K562 (cell line): Measurements from ENCODE around the gene MXD3. TPM values are rescaled to one million over a fixed set of nuclear protein-coding genes. Genes with fewer than 3 reads are reported as not detected.

Source experiments
- ARID2 ChIP-seq: fragments of 450-650 bp; IDR thresholded peaks from 2 replicates; pipeline ENCODE4 v1.6.1; 2017; ENCODE audit warnings: antibody characterized with exemption, mild to moderate bottlenecking
- FOS ChIP-seq: IDR thresholded peaks from 3 replicates; pipeline ENCODE4 v1.6.1; 2011; ENCODE audit not compliant: insufficient read length; ENCODE audit errors: extremely low read depth
- KAT7 ChIP-seq: sonication (generic); formaldehyde crosslinking; IDR thresholded peaks from 2 replicates; pipeline ENCODE4 v1.8.0; 2022; ENCODE audit warnings: missing genetic modification reagents, mild to moderate bottlenecking, borderline replicate concordance
- MAFG ChIP-seq: fragments of 450-650 bp; conservative IDR thresholded peaks from 2 replicates; pipeline ENCODE4 v1.6.1; 2016; ENCODE audit warnings: missing genetic modification characterization, missing compliant biosample characterization
- POLR2A ChIP-seq: fragments of 450-650 bp; conservative IDR thresholded peaks from 2 replicates; pipeline ENCODE4 v1.6.1; 2016
- RAD21 ChIP-seq, 2 experiments: fragments of 250-450 bp in 1 of 2; fragments of 450-650 bp in 1 of 2; sonication (Bioruptor Pico) in 1 of 2; formaldehyde crosslinking in 1 of 2; IDR thresholded peaks in 1 of 2; conservative IDR thresholded peaks in 1 of 2; 2 replicates each; pipeline versions ENCODE4 v1.4.0 to v1.8.0; 2020 to 2022; ENCODE audit warnings: mild to moderate bottlenecking in 2 of 2, moderate library complexity in 1 of 2
- RFX7 ChIP-seq: fragments of 250-450 bp; sonication (Bioruptor Pico); IDR thresholded peaks from 2 replicates; pipeline ENCODE4 v1.5.1; 2021; ENCODE audit warnings: mild to moderate bottlenecking
- polyA plus RNA-seq, 8 experiments: library from polyadenylated mRNA; depleted of rRNA in 4 of 8; stranded (reverse) in 5 of 8; unstranded in 3 of 8; fragments of >200 nt; fragmentation: Nextera tagmentation in 2 of 8; fragmentation: Illumina TruSeq in 1 of 8; extraction: Ambion mirVana in 2 of 8; extraction: Trizol in 1 of 8; gene quantifications; 2 replicates each; pipeline versions ENCODE4 v1.2.1 to v1.2.3, GENCODE V29; 2011 to 2014; ENCODE audit warnings: inconsistent platforms in 1 of 8, missing spikeins in 1 of 8
- total RNA-seq, 7 experiments: library from RNA; depleted of rRNA in 6 of 7; stranded (reverse); fragments of >200 nt in 6 of 7; fragmentation: Illumina TruSeq in 2 of 7; extraction: Trizol in 2 of 7; gene quantifications; 2 replicates each; pipeline versions ENCODE4 v1.2.1 to v1.2.3, GENCODE V29; 2011 to 2021; ENCODE audit warnings: low replicate concordance in 1 of 7
- TF ChIP-seq, protein P1 (sequence below): fragments of 250-450 bp; sonication (Bioruptor Pico); IDR thresholded peaks from 2 replicates; pipeline ENCODE4 v1.5.0; 2021
- TF ChIP-seq, protein P2 (sequence below): fragments of 250-450 bp; sonication (Bioruptor Pico); IDR thresholded peaks from 2 replicates; pipeline ENCODE4 v1.5.0; 2021
- TF ChIP-seq, protein P3 (sequence below): fragments of 250-450 bp; sonication (Bioruptor Pico); IDR thresholded peaks from 2 replicates; pipeline ENCODE4 v1.5.0; 2020; ENCODE audit warnings: mild to moderate bottlenecking
- TF ChIP-seq, protein P4 (sequence below): fragments of 250-450 bp; sonication (Bioruptor Pico); IDR thresholded peaks from 2 replicates; pipeline ENCODE4 v1.5.0; 2022; ENCODE audit warnings: mild to moderate bottlenecking
- TF ChIP-seq, protein P5 (sequence below): fragments of 250-450 bp; sonication (Bioruptor Pico); IDR thresholded peaks from 2 replicates; pipeline ENCODE4 v1.4.0; 2020

The MXD3 gene
- total and polyA plus RNA-seq, 9 of the 15 experiments (the other 6 are each of a cell fraction or from before 2014, with no cell fraction given) = 0.28 to 24.8 (median 4.5) TPM

DNA sequence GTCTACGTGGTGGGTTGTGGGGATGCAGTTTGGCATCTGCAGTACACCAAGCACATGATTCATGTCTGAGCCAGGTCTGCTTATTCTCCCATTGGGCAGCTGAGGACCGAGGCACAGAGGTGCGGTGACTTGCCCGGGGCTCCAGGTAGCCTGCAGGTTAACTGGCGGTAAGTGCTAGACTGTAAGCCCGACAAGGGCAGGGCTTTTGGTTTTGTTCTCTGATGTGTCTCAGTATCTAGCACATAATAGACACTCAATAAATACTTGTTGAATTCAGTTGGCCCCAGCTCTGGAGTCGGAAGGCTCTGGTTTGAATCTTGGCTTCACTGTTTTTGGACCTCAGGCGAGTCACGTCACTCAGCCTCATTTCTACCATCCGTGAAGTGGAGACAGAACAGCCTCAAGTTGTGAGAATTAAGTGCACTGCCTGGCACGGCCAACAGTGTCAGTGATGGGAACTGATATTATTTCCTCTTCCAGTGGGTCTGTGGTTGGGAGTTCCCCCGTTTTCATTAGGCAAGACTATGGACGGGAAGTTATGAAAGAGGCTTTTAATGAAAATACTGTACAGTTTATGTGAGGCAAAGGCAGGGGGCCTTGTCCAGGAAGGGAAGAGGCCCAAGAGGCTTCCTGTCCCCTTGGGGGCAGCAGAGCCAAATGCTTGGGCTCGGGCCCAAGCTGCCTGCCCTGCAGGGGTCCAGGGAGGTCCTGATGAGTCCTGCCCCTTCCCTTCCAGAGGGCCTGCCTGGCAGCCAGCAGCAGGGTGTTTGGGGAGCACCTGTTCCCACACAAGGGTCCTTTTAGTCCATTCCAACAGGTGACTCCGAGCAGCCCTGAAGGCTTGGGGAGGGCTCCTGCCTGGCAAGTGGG lies 4.8 kb downstream of the MXD3 start (continued):
- TF ChIP-seq, protein P1, sequence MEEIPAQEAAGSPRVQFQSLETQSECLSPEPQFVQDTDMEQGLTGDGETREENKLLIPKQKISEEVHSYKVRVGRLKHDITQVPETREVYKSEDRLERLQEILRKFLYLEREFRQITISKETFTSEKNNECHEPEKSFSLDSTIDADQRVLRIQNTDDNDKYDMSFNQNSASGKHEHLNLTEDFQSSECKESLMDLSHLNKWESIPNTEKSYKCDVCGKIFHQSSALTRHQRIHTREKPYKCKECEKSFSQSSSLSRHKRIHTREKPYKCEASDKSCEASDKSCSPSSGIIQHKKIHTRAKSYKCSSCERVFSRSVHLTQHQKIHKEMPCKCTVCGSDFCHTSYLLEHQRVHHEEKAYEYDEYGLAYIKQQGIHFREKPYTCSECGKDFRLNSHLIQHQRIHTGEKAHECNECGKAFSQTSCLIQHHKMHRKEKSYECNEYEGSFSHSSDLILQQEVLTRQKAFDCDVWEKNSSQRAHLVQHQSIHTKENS (CRISPR knock-in tag) = no peak
- TF ChIP-seq RFX7 (no peak), FOS (no peak), ARID2 (no peak), POLR2A (peak; percentile 77), RAD21 (CRISPR knock-in tag; conservative IDR thresholded peaks at IDR 0.05 in 1 of 2, IDR thresholded peaks at IDR 0.05 in 1 of 2) (no peak), MAFG (no peak), KAT7 (no peak)
- TF ChIP-seq, protein P2, sequence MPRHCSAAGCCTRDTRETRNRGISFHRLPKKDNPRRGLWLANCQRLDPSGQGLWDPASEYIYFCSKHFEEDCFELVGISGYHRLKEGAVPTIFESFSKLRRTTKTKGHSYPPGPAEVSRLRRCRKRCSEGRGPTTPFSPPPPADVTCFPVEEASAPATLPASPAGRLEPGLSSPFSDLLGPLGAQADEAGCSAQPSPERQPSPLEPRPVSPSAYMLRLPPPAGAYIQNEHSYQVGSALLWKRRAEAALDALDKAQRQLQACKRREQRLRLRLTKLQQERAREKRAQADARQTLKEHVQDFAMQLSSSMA (CRISPR knock-in tag) = no peak
- TF ChIP-seq, protein P3, sequence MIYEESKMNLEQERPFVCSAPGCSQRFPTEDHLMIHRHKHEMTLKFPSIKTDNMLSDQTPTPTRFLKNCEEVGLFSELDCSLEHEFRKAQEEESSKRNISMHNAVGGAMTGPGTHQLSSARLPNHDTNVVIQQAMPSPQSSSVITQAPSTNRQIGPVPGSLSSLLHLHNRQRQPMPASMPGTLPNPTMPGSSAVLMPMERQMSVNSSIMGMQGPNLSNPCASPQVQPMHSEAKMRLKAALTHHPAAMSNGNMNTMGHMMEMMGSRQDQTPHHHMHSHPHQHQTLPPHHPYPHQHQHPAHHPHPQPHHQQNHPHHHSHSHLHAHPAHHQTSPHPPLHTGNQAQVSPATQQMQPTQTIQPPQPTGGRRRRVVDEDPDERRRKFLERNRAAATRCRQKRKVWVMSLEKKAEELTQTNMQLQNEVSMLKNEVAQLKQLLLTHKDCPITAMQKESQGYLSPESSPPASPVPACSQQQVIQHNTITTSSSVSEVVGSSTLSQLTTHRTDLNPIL (CRISPR knock-in tag) = no peak
- TF ChIP-seq, protein P4, sequence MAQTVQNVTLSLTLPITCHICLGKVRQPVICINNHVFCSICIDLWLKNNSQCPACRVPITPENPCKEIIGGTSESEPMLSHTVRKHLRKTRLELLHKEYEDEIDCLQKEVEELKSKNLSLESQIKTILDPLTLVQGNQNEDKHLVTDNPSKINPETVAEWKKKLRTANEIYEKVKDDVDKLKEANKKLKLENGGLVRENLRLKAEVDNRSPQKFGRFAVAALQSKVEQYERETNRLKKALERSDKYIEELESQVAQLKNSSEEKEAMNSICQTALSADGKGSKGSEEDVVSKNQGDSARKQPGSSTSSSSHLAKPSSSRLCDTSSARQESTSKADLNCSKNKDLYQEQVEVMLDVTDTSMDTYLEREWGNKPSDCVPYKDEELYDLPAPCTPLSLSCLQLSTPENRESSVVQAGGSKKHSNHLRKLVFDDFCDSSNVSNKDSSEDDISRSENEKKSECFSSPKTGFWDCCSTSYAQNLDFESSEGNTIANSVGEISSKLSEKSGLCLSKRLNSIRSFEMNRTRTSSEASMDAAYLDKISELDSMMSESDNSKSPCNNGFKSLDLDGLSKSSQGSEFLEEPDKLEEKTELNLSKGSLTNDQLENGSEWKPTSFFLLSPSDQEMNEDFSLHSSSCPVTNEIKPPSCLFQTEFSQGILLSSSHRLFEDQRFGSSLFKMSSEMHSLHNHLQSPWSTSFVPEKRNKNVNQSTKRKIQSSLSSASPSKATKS = no peak
- TF ChIP-seq, protein P5, sequence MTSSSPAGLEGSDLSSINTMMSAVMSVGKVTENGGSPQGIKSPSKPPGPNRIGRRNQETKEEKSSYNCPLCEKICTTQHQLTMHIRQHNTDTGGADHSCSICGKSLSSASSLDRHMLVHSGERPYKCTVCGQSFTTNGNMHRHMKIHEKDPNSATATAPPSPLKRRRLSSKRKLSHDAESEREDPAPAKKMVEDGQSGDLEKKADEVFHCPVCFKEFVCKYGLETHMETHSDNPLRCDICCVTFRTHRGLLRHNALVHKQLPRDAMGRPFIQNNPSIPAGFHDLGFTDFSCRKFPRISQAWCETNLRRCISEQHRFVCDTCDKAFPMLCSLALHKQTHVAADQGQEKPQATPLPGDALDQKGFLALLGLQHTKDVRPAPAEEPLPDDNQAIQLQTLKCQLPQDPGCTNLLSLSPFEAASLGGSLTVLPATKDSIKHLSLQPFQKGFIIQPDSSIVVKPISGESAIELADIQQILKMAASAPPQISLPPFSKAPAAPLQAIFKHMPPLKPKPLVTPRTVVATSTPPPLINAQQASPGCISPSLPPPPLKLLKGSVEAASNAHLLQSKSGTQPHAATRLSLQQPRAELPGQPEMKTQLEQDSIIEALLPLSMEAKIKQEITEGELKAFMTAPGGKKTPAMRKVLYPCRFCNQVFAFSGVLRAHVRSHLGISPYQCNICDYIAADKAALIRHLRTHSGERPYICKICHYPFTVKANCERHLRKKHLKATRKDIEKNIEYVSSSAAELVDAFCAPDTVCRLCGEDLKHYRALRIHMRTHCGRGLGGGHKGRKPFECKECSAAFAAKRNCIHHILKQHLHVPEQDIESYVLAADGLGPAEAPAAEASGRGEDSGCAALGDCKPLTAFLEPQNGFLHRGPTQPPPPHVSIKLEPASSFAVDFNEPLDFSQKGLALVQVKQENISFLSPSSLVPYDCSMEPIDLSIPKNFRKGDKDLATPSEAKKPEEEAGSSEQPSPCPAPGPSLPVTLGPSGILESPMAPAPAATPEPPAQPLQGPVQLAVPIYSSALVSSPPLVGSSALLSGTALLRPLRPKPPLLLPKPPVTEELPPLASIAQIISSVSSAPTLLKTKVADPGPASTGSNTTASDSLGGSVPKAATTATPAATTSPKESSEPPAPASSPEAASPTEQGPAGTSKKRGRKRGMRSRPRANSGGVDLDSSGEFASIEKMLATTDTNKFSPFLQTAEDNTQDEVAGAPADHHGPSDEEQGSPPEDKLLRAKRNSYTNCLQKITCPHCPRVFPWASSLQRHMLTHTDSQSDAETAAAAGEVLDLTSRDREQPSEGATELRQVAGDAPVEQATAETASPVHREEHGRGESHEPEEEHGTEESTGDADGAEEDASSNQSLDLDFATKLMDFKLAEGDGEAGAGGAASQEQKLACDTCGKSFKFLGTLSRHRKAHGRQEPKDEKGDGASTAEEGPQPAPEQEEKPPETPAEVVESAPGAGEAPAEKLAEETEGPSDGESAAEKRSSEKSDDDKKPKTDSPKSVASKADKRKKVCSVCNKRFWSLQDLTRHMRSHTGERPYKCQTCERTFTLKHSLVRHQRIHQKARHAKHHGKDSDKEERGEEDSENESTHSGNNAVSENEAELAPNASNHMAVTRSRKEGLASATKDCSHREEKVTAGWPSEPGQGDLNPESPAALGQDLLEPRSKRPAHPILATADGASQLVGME (CRISPR knock-in tag) = no peak
